ENCODE measurements around the gene C1QL1.

Gene C1QL1

GRCh38 chr17:44968225-44969143 lies at the start of gene C1QL1:
C1QL1 (minus strand) TSS chr17:44968303; CDS start chr17:44968048, 255 bp downstream.
- DNase-seq (ENCODE audit: low spot score) (peak; percentile 99), FAIRE-seq (no peak)

DNA sequence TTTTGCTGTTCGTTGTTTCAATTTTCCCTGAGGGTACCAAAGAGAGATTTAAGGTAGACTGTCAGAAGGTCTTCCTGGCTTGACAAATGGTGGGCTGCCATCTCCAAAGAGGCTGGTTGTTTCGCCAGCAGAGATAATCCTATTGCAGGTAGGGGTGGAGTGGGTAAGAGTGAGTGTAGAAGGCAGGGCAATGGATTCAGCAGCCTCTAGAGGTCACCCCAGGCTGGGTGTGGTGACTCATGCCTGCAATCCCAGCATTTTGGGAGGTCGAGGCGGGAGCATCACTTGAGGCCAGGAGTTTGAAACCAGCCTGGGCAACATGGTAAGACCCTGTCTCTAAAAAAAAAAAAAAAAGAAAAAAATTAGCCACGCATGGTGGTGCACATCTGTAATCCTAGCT lies 48.7 kb upstream of the C1QL1 start:
- FAIRE-seq: no peak
- DNase-seq (ENCODE audit: low spot score): peak; percentile 52

GRCh38 chr17:45016237-45016636 lies 48.1 kb upstream of the C1QL1 start:
- FAIRE-seq (no peak), DNase-seq (ENCODE audit: low spot score) (no peak)

GRCh38 chr17:45013021-45013997 lies 45.2 kb upstream of the C1QL1 start:
- FAIRE-seq (no peak), DNase-seq (ENCODE audit: low spot score) (no peak)

GRCh38 chr17:45011767-45012166 lies 43.7 kb upstream of the C1QL1 start:
- no peak for FAIRE-seq

GRCh38 chr17:45009676-45010467 lies 41.8 kb upstream of the C1QL1 start:
- DNase-seq (ENCODE audit: low spot score) (no peak), FAIRE-seq (peak; percentile 82)

More at GRCh38 chr17:45011767-45012166, 43.7 kb upstream of the C1QL1 start:
- no peak for DNase-seq (ENCODE audit: low spot score)

DNA sequence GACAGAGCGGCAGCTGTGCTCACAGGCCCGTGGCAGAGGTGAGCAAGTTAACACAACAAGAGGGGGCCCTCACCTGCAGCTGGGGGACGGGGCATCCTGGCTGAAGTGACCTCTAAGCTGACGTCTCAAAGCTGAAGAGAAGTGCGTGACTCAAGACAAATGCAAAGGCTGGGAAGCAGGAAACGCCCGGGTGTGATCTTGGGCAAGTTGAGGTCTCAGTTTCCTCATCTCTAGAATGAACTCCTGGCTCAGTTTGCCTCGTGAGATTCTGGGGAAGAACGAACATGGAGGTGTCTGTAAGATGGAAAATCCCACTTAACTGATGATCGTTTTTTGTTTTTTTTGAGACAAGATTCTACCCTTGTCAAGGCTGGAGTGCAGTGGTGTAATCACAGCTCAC lies 40.1 kb upstream of the C1QL1 start:
- FAIRE-seq: no peak

DNA sequence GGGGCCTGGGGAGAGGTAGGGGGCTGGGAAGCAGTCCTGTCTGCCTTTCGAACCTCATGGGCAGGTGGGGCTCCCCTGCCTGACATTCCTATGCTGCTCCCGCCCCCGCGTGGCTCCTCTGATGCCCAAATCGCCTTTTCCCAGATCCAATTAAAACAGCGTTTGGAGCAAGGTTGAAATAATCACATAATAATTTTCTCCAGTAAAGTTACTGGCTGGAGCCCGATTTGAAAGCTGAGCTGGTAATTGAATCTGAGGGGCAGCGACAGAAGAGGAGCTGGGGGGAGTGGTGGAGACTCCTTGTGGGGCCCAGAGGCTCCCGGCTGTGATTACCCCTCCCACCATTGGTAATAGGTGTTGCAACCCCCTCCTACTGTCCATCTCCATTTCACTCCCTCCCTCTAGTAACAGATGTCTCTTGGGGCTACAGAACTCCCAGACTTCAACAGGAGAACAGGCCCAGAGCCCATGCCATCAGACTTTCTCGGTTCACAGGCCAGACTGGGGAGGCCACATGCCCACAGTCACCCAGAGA lies 38.9 kb upstream of the C1QL1 start:
- FAIRE-seq (no peak), DNase-seq (ENCODE audit: low spot score) (no peak)

More for the DNA sequence above, 40.1 kb upstream of the C1QL1 start:
- no peak for DNase-seq (ENCODE audit: low spot score)

DNA sequence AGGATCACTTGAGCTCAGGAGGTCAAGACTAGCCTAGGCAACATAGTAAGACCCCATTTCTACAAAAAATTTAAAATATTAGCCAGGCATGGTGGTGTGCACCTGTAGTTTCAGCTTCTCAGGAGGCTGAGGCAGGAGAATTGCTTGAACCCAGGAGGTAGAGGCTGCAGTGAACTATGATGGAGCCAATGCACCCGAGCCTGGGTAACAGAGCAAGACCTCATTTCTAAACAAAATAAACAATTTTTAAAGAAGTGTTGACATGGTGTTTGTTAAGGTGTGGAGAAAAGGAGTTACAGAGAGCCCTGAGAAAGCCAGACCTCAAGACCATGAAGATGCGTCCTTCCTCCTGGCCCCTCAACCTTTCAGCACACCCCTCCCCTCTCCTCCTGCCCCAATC lies 37.6 kb upstream of the C1QL1 start:
- DNase-seq (ENCODE audit: low spot score): no peak
- FAIRE-seq: no peak

DNA sequence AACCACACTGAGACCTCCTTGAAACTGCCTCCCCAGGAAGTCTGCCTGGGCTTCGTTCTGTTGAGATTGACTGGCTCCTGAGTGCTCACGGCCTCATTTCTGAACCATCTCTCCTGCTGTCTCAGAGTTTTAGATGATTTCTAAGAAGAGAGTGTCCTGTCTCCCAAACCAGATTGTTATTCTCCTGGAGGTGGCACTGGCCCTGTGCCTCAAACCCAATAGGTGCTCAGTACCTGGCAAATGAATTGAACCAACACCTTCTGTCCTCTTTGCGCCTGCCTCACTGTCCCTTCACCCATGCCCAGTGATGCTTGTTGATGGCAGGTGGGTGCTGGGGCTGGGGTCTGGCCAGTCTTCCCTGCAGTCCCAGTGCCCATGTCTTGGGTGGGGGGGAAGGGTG lies 36.3 kb upstream of the C1QL1 start:
- DNase-seq (ENCODE audit: low spot score): no peak
- FAIRE-seq: no peak

- FAIRE-seq (no peak), DNase-seq (ENCODE audit: low spot score) (no peak)
These were observed 35.8 kb upstream of the C1QL1 start for GRCh38 chr17:45003877-45004276.

- no peak for DNase-seq (ENCODE audit: low spot score)
- no peak for FAIRE-seq
These were observed 33.2 kb upstream of the C1QL1 start for GRCh38 chr17:45001310-45001709.

- DNase-seq (ENCODE audit: low spot score): no peak
- no peak for FAIRE-seq
These were observed 31.3 kb upstream of the C1QL1 start for GRCh38 chr17:44999433-44999832.

DNA sequence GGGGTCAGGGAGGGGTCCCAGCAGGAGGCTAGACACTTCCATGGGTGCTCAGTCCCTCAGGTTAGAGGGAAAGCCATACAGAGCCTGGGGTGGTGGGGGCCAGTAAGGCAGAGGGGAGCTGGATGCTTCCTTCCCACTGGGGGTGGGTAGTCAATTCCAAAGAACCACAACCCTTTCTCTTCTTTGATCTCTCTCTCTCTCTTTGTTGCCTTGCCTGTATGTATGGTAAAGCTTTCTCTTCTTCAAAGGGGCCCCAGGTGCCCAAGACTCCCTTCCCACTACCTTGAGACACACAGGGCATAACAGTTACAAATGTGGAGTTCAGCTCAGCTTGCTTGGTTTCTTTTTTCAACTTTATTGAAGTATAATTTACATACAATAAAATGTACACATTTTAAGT lies 30.5 kb upstream of the C1QL1 start:
- no peak for DNase-seq (ENCODE audit: low spot score)
- no peak for FAIRE-seq

DNA sequence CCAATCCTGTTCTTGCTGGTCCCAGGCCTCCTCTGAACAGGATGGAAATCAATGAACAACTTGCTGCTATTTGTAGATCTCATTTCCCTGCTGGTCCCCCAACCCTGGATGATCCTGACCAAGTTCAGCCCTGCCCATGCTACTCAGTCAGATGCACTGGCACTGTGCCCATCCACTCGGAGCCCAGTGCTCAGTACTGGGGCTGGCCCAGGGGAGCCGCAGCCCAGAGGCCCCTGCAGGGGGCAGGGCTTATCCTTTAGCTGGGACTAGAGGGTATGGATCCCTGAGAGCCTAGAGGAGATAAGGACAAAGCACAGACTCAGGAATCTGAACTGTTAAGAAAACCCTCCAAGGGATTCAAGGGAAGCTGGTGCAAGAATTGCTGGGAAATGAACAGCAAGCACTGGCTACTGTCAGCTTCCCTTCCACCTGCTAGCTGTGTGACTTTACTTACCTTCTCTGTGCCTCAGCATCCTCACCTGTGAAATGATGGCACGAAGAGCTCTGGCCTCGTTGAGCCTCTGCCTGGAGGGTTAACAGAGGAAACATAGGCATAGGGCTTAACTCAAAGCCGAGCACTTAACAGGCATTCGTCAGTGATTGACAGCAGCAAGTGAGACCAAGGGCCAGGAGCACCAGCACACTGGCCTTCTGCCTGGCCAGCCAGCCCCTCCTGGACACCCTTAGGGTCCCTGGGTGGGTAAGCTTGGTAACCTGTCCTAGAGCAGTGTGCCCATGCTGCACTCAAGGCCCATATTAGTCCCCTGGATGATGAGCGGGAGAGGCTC lies 29.8 kb upstream of the C1QL1 start:
- FAIRE-seq (no peak), DNase-seq (ENCODE audit: low spot score) (no peak)

DNA sequence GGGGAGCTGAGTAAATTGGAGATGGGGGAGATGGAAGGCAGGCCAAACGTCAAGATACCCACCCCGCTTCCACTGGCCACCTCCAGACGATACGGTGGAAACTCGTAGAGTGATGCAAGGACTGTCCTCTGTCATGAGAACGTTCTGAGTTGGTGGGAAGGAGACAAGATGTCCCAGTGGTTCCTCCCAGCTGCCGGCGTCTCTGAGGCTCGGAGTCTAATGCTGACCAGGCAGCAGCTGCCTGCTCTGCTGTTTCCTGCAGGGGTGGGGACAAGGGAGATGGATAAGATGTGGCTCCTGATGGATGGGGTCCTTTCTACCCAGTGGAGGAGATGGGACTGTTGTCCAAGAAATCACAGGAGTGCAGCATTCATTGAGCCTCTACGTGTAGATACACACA lies 28.2 kb upstream of the C1QL1 start:
- no peak for FAIRE-seq
- no peak for DNase-seq (ENCODE audit: low spot score)

- DNase-seq (ENCODE audit: low spot score): no peak
- FAIRE-seq: no peak
These were observed 27.4 kb upstream of the C1QL1 start for GRCh38 chr17:44995436-44996001.

GRCh38 chr17:44992242-44992939 lies 24.3 kb upstream of the C1QL1 start:
- FAIRE-seq (no peak), DNase-seq (ENCODE audit: low spot score) (no peak)

GRCh38 chr17:44990994-44991393 lies 22.9 kb upstream of the C1QL1 start:
- no peak for FAIRE-seq
- DNase-seq (ENCODE audit: low spot score): no peak

Data from urothelium cell line (cell line).